HL-60 (cell line): ENCODE data around the gene PLXDC2.

Source experiments
- GABPA ChIP-seq: IDR thresholded peaks from 2 replicates; pipeline ENCODE4 v1.6.1; 2012; ENCODE audit warnings: low read depth
- POLR2AphosphoS5 ChIP-seq: IDR thresholded peaks from 2 replicates; pipeline ENCODE4 v1.6.1; 2012; ENCODE audit warnings: low read depth
- TF ChIP-seq, protein P1 (sequence below): IDR thresholded peaks from one replicate; pipeline ENCODE4 v1.5.1; 2011; ENCODE audit warnings: low read length, control low read depth, inconsistent platforms; ENCODE audit not compliant: insufficient read depth

DNA sequence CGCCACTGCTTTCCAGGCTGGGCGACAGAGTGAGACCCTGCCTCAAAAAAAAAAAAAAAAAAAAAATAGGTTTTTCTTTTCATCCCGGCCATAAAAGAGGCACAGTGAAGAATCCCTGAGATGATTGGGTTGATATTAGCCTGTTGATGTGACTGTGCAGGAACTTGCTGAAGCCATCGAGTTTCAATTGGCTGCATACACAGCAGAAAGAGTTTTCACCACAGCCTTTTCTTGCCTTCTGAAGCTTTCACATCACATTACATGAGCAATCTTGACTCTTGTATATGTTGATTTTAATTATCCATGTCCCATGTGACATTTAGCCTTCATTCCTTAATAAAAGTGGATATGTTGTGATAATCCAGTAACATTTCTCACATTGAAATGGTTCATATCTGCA lies 14.9 kb upstream of the PLXDC2 start:
- TF ChIP-seq, protein P1, sequence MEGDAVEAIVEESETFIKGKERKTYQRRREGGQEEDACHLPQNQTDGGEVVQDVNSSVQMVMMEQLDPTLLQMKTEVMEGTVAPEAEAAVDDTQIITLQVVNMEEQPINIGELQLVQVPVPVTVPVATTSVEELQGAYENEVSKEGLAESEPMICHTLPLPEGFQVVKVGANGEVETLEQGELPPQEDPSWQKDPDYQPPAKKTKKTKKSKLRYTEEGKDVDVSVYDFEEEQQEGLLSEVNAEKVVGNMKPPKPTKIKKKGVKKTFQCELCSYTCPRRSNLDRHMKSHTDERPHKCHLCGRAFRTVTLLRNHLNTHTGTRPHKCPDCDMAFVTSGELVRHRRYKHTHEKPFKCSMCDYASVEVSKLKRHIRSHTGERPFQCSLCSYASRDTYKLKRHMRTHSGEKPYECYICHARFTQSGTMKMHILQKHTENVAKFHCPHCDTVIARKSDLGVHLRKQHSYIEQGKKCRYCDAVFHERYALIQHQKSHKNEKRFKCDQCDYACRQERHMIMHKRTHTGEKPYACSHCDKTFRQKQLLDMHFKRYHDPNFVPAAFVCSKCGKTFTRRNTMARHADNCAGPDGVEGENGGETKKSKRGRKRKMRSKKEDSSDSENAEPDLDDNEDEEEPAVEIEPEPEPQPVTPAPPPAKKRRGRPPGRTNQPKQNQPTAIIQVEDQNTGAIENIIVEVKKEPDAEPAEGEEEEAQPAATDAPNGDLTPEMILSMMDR, result no peak
- TF ChIP-seq GABPA, result no peak
- TF ChIP-seq POLR2AphosphoS5, result no peak
